Thoracic aorta (tissue), 2 donors: ENCODE data around the gene GULP1. TPM values are rescaled to one million over a fixed set of nuclear protein-coding genes. Genes with fewer than 3 reads are reported as not detected.
"Not testable (repeated sequence)": the region's sequence is repeated elsewhere in the genome, so short reads cannot be mapped to it uniquely, and the experiment has no call there.

Experiments
- ATAC-seq: fragments of 150-250 bp; one replicate; pipeline ENCODE4 v1.8.0; 2017; ENCODE audit warnings: low read depth; ENCODE audit not compliant: insufficient number of reproducible peaks, low FRiP score
- DNase-seq: peaks from one replicate; pipeline ENCODE4 v3.0.0-alpha.2; 2020; ENCODE audit warnings: low spot score
- H3K27ac ChIP-seq, 2 donors: fragments of 200-600 bp; sonication (generic); 1 replicate in 1 of 2; 2 replicates in 1 of 2; pipeline ENCODE4 v1.5.1; 2016; ENCODE audit warnings: mild to moderate bottlenecking in 2 of 2, moderate library complexity in 2 of 2
- H3K27me3 ChIP-seq: fragments of 200-600 bp; sonication (generic); replicated peaks from 2 replicates; pipeline ENCODE4 v1.6.0; 2016; ENCODE audit warnings: mild to moderate bottlenecking; ENCODE audit not compliant: insufficient read depth
- H3K36me3 ChIP-seq: fragments of 200-600 bp; sonication (generic); one replicate; pipeline ENCODE4 v1.5.1; 2016
- H3K4me1 ChIP-seq, 2 donors: fragments of 200-600 bp; sonication (generic); 1 replicate in 1 of 2; 2 replicates in 1 of 2; pipeline versions ENCODE4 v1.5.1 to v1.6.0; 2016; ENCODE audit warnings: low read depth in 2 of 2, mild to moderate bottlenecking in 1 of 2; ENCODE audit not compliant: control insufficient read depth in 1 of 2
- H3K4me3 ChIP-seq: fragments of 200-600 bp; sonication (generic); 2 replicates; pipeline ENCODE4 v1.5.1; 2016; ENCODE audit warnings: mild to moderate bottlenecking
- H3K9me3 ChIP-seq: fragments of 200-600 bp; sonication (generic); 2 replicates; pipeline ENCODE4 v1.5.1; 2016
- CTCF ChIP-seq: fragments of 200-600 bp; sonication (generic); IDR thresholded peaks from one replicate; pipeline ENCODE4 v1.5.1; 2019; ENCODE audit warnings: antibody characterized with exemption
- total RNA-seq, 2 donors: library from RNA; depleted of rRNA; stranded (reverse); fragments of >200 nt; gene quantifications; one replicate each; pipeline versions ENCODE4 v1.1.0 to v1.2.3, GENCODE V29; 2016

The GULP1 gene
- total RNA-seq, 2 donors from 2014 or later = 64.0 to 80.9 TPM

GRCh38 chr2:188279093-188279445 lies 12.6 kb upstream of the GULP1 start:
- Histone ChIP-seq H3K27ac (no peak overlapping the region), H3K27me3 (no peaks in the 10 kb centered on the region), H3K4me1 (peaks cover 9 to 21% of the 10 kb centered on the region in 2 donors), H3K4me3 (peak overlapping the region; percentile 56), H3K9me3 (no peaks in the 10 kb centered on the region), H3K36me3 (no peaks in the 10 kb centered on the region)
- no peak for DNase-seq
- ATAC-seq = no peak
- no peak for TF ChIP-seq CTCF

- Histone ChIP-seq H3K27me3 (no peaks in the 10 kb centered on the region), H3K36me3 (no peaks in the 10 kb centered on the region), H3K9me3 (no peaks in the 10 kb centered on the region), H3K27ac (no peak overlapping the region), H3K4me3 (no peak overlapping the region), H3K4me1 (peaks cover 16 to 21% of the 10 kb centered on the region in 2 donors)
- TF ChIP-seq CTCF = no peak
- ATAC-seq = no peak
- DNase-seq = no peak
Observed at GRCh38 chr2:188280811-188281222, 10.9 kb upstream of the GULP1 start.

GRCh38 chr2:188282907-188283306 lies 8.8 kb upstream of the GULP1 start:
- no peak for DNase-seq
- TF ChIP-seq CTCF = no peak
- Histone ChIP-seq H3K27me3 (no peaks in the 10 kb centered on the region), H3K36me3 (no peaks in the 10 kb centered on the region), H3K4me1 (peaks cover 16 to 21% of the 10 kb centered on the region in 2 donors), H3K27ac (no peak overlapping the region), H3K4me3 (no peak overlapping the region), H3K9me3 (no peaks in the 10 kb centered on the region)
- no peak for ATAC-seq

- H3K27me3 ChIP-seq, H3K36me3 ChIP-seq, H3K27ac ChIP-seq, H3K4me3 ChIP-seq, H3K9me3 ChIP-seq, DNase-seq, ATAC-seq: not testable (repeated sequence)
- peaks cover 13 to 14% of the 10 kb centered on the region in 2 donors for H3K4me1 ChIP-seq
Observed at GRCh38 chr2:188284251-188284650, 7.4 kb upstream of the GULP1 start.

GRCh38 chr2:188285049-188285448 lies 6.6 kb upstream of the GULP1 start:
- ATAC-seq = no peak
- TF ChIP-seq CTCF = no peak
- peak overlapping the region; percentile 1 to 11 for H3K27ac ChIP-seq

GRCh38 chr2:188285774-188286173 lies 5.9 kb upstream of the GULP1 start:
- Histone ChIP-seq H3K27me3 (no peaks in the 10 kb centered on the region), H3K4me3 (no peak overlapping the region), H3K9me3 (no peaks in the 10 kb centered on the region), H3K27ac (peak overlapping the region in 1 of 2 donors; percentile 1), H3K36me3 (no peaks in the 10 kb centered on the region), H3K4me1 (peaks cover 10 to 16% of the 10 kb centered on the region in 2 donors)
- DNase-seq (no peak), ATAC-seq (no peak)
- TF ChIP-seq CTCF = no peak

More at GRCh38 chr2:188285049-188285448, 6.6 kb upstream of the GULP1 start:
- H3K4me1 ChIP-seq = peaks cover 12 to 16% of the 10 kb centered on the region in 2 donors
- H3K4me3 ChIP-seq = no peak overlapping the region
- no peaks in the 10 kb centered on the region for H3K36me3 ChIP-seq
- DNase-seq = no peak
- H3K9me3 ChIP-seq = no peaks in the 10 kb centered on the region
- H3K27me3 ChIP-seq = no peaks in the 10 kb centered on the region
